DMS53 treated with DMSO at 0.1 percent for 48 hours (cell line): ENCODE data around the gene HOXA11.

Experiments used
- DNase-seq: peaks from one replicate; lab custom pipeline; 2025; ENCODE audit not compliant: unreplicated experiment; lab: John Stamatoyannopoulos, UW

Gene HOXA11

GRCh38 chr7:27138472-27138871 lies 46.6 kb downstream of the HOXA11 start:
- no peak for DNase-seq

DNA sequence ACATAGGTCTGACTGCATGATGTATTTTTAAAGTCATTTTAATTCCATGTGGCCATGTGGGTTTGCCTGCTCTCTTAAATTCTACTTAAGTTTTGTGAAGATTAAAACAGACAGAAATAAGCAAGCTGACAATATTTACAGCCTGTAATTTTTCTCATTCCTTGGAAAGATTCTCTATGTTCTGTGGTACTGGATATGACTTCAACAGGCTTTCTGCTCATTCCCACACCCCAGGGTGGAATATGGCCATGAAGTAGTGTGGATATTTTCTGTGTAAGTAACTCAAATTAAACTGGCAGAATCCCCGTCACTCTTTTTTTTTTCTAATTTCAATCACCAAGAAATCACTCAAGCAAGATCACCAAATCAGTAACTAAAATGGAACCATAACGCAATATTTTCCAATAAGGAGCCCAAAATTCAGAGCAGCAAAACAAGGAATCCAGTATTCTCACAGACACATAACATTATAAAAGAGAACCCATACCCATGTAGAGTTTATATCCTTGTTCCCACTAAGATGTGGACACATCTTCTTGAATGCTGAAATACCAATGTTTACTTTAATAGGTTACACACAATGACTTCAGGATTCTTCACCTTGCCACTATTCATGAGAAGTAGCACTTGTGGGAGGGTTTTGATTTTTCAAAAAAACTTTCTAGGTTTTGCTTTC lies 47.3 kb downstream of the HOXA11 start:
- no peak for DNase-seq

- DNase-seq = no peak
These were observed 50.6 kb downstream of the HOXA11 start for GRCh38 chr7:27134392-27134791.

- no peak for DNase-seq
These were observed 51.4 kb downstream of the HOXA11 start for GRCh38 chr7:27133409-27134231.

DNA sequence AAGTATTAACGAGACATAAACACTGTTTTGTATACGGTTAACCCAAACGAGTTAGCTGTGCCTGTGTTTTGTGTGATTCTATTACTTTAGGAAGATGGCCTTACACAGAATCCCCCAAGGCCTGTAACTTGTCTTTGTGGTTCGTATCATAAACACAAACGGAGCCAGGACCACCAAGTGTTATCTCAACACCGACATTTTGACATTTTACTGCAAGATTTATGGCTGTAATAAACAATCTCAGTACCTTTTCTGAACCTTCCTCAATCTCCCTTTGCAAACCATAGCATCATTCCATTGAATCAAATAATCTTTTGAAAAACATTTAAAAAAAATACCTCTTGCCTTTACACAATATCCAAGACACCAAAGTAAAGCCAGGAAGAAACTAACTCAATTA lies 52.1 kb downstream of the HOXA11 start:
- DNase-seq = no peak

DNA sequence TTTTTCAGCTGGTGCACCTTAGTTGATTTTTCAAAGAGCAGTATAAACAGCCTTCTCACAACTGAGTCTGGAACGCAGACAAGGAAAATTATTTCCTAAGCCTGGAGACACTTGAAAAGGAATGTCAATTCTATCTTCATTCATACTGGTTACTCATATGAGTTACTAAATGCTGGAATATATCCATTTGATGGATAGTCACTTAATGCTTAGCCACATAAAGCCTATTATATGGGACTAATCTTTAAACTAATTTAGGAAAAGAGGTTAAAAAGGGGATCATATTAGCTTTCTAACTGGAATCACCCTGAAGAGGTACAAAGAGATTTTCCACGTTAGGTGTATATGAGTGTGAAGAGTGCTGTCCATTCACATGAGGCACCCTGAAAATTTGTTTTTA lies 52.8 kb downstream of the HOXA11 start:
- no peak for DNase-seq

DNA sequence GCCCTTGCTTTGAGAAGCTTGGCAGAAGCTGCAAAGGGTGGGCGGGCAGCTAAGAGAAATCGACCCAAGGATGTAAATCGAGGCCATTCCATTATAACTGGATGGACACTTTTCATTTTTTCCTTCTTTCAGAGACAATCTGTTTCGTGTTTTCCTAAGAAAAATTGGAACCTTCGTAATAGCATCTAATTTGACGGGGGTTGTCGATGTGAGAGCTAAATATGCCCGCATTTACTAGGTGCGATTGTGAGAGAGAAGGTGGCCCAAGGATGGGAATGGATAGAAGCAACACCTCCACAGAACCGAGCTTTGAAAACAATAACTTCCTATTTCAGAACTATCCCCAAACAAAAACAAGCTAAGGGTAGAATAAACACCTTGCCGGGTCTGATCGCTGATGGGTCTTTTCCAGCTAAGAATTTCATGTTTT lies 53.6 kb downstream of the HOXA11 start:
- no peak for DNase-seq
